ENCODE measurements around the gene GPR157. TPM values are rescaled to one million over a fixed set of nuclear protein-coding genes. Genes with fewer than 3 reads are reported as not detected.

The GPR157 gene
- total RNA-seq (2022; extraction: Qiagen RNA extraction), result 4.1 to 6.4 TPM (median 4.6 TPM) in 5 replicates

GRCh38 chr1:9128520-9129265, at the start of gene GPR157:
TSS of gene GPR157 (minus strand) at chr1:9129102. CDS start at chr1:9129027, 75 bp downstream.

GRCh38 chr1:9069326-9070100, 59.4 kb downstream of the GPR157 start, which contains the start of gene SLC2A5:
TSS of gene SLC2A5 (minus strand) at chr1:9069635. CDS start at chr1:9069536, 99 bp downstream.

Other genes with a start within 250 kb of the GPR157 start
- gene CA6, start 183.2 kb downstream of the GPR157 start, total RNA-seq (2022; extraction: Qiagen RNA extraction), result not detected in 5 replicates
- gene SLC2A7, start 102.7 kb downstream of the GPR157 start, total RNA-seq (2022; extraction: Qiagen RNA extraction), result 0.09 to 0.12 TPM in 2 of 5 replicates, not detected in the others
- 0.35 to 1.1 TPM (median 0.52 TPM) in 5 replicates for gene SLC2A5, start 59.5 kb downstream of the GPR157 start, total RNA-seq (2022; extraction: Qiagen RNA extraction)
- gene H6PD, start 105.7 kb upstream of the GPR157 start, total RNA-seq (2022; extraction: Qiagen RNA extraction), result 5.0 to 9.6 TPM (median 7.9 TPM) in 5 replicates
- gene SPSB1, start 163.8 kb upstream of the GPR157 start, total RNA-seq (2022; extraction: Qiagen RNA extraction), result 30.4 to 37.7 TPM (median 34.1 TPM) in 5 replicates

Data from A549 treated with dexamethasone at 1 μM for 4 hours (cell line).